Measurements from ENCODE around the gene SYT17. TPM values are rescaled to one million over a fixed set of nuclear protein-coding genes. Genes with fewer than 3 reads are reported as not detected.

The SYT17 gene
- total and polyA plus RNA-seq, 2 experiments from 2014 or later = 6.7 to 6.9 TPM

DNA sequence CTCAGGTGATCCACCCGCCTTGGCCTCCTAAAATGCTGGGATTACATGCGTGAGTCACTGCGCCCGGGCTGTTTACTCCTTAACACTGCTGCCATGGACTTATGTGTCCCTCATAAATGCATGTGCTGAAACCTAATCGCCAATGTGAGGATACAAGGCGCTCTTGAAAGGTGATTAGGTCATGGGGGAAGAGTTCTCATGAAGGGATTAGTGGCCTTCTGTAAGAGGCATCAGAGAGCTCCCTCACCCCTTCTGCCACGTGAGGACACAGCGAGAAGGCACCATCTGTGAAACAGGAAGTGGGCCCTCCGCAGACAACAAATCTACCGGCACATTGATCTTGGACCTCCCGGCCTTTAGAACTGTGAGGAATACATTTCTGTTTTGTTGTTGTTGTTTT, 35.1 kb upstream of the SYT17 start:
- Histone ChIP-seq H3K36me3 (replicated peaks; ENCODE audit: insufficient read depth, low read depth) (no peaks in the 10 kb centered on the region), H3K9me3 (ENCODE audit: low read depth) (no peaks in the 10 kb centered on the region), H3K4me2 (no peak overlapping the region), H3K27ac (no peak overlapping the region), H3K9me2 (replicated peaks; ENCODE audit: insufficient read depth) (no peaks in the 10 kb centered on the region), H3K4me1 (ENCODE audit: insufficient read depth) (peaks cover 39% of the 10 kb centered on the region), H4K20me1 (ENCODE audit: insufficient read depth, poor library complexity, severe bottlenecking) (no peaks in the 10 kb centered on the region), H2AFZ (no peak overlapping the region), H3K79me2 (no peaks in the 10 kb centered on the region), H3K4me3 (no peak overlapping the region), H3K27me3 (no peaks in the 10 kb centered on the region)
- no peak for TF ChIP-seq EZH2 (IDR thresholded peaks at IDR 0.05; ENCODE audit: borderline replicate concordance)
- no peak for TF ChIP-seq EZH2phosphoT487 (IDR thresholded peaks at IDR 0.05; ENCODE audit: low read depth, severe bottlenecking, unreplicated experiment)
- TF ChIP-seq, protein P1, sequence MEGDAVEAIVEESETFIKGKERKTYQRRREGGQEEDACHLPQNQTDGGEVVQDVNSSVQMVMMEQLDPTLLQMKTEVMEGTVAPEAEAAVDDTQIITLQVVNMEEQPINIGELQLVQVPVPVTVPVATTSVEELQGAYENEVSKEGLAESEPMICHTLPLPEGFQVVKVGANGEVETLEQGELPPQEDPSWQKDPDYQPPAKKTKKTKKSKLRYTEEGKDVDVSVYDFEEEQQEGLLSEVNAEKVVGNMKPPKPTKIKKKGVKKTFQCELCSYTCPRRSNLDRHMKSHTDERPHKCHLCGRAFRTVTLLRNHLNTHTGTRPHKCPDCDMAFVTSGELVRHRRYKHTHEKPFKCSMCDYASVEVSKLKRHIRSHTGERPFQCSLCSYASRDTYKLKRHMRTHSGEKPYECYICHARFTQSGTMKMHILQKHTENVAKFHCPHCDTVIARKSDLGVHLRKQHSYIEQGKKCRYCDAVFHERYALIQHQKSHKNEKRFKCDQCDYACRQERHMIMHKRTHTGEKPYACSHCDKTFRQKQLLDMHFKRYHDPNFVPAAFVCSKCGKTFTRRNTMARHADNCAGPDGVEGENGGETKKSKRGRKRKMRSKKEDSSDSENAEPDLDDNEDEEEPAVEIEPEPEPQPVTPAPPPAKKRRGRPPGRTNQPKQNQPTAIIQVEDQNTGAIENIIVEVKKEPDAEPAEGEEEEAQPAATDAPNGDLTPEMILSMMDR (IDR thresholded peaks at IDR 0.05; ENCODE audit: poor library complexity) = no peak
- DNase-seq (ENCODE audit: low spot score) = no peak
- WGBS (ENCODE audit: low lambda C conversion rate, missing lambda C conversion rate) = 89% methylated on average over 11 of the region's 11 CpGs

DNA sequence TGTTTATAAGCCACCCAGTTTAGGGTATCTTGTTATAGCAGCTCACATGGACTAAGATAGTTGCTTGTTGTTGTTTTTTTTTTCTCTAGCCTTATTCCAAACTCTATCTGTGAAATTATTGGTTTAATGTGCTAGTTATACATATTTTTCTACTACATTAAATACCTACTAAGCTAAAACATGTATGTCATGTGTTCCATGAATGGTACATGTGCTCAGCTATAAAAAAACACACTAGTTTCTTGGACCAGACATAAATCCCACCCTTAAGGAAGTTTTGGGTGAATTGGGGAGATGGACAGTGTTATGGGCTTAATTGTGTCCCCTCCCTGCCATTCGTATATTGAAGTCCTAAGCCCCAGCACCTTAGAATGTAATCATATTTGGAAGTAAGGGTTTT, 34.4 kb upstream of the SYT17 start:
- H3K36me3 ChIP-seq (replicated peaks; ENCODE audit: insufficient read depth, low read depth) = no peaks in the 10 kb centered on the region
- H3K9me2 ChIP-seq (replicated peaks; ENCODE audit: insufficient read depth) = no peaks in the 10 kb centered on the region
- H2AFZ ChIP-seq = no peak overlapping the region
- H3K4me2 ChIP-seq = no peak overlapping the region
- no peaks in the 10 kb centered on the region for H3K79me2 ChIP-seq
- no peak for DNase-seq (ENCODE audit: low spot score)
- H4K20me1 ChIP-seq (ENCODE audit: insufficient read depth, poor library complexity, severe bottlenecking) = no peaks in the 10 kb centered on the region
- H3K9me3 ChIP-seq (ENCODE audit: low read depth) = no peaks in the 10 kb centered on the region
- no peaks in the 10 kb centered on the region for H3K27me3 ChIP-seq
- 74% methylated on average over 1 of the region's 1 CpG for WGBS (ENCODE audit: low lambda C conversion rate, missing lambda C conversion rate)
- no peak for TF ChIP-seq EZH2 (IDR thresholded peaks at IDR 0.05; ENCODE audit: borderline replicate concordance)
- TF ChIP-seq, protein P1 (IDR thresholded peaks at IDR 0.05; ENCODE audit: poor library complexity) = no peak
- TF ChIP-seq EZH2phosphoT487 (IDR thresholded peaks at IDR 0.05; ENCODE audit: low read depth, severe bottlenecking, unreplicated experiment) = no peak
- no peak overlapping the region for H3K4me3 ChIP-seq
- no peak overlapping the region for H3K27ac ChIP-seq
- H3K4me1 ChIP-seq (ENCODE audit: insufficient read depth) = peaks cover 39% of the 10 kb centered on the region

DNA sequence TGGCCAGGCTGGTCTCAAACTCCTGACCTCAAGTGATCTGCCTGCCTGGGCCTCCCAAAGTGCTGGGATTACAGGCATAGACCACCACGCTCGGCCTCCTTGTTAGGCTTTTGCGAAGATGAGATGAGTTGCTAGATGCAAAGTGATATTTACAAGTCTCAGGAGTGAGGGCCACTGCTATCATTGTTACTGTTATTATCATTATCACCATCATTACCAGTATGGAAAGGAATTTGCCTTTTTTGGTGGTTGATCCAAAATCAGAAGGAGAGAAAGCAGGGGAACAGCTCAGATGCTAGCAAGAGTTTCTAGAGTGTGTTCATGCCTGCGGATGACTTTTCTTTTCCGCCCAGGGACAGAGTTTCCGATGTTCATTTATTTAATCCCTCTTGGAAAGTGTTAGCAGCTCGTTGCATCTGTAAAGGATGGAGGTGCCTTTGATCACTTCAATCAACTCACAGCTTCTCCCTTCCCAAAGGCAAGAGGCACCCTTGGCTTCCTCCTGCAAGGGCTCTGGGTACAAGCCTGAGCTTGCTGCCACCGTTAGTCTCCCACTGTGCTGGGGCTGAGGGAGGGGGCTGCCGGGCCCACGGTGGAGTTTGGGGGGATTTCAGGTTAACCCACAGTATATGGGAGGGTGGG, 32.7 kb upstream of the SYT17 start:
- no peaks in the 10 kb centered on the region for H3K36me3 ChIP-seq (replicated peaks; ENCODE audit: insufficient read depth, low read depth)
- no peaks in the 10 kb centered on the region for H3K9me3 ChIP-seq (ENCODE audit: low read depth)
- DNase-seq (ENCODE audit: low spot score) = no peak
- whole genome bisulfite sequencing (ENCODE audit: low lambda C conversion rate, missing lambda C conversion rate) = 62% methylated on average over 10 of the region's 10 CpGs
- no peak overlapping the region for H3K4me3 ChIP-seq
- no peak overlapping the region for H2AFZ ChIP-seq
- no peaks in the 10 kb centered on the region for H3K9me2 ChIP-seq (replicated peaks; ENCODE audit: insufficient read depth)
- peak overlapping the region; percentile 87 for H3K27ac ChIP-seq
- peaks cover 52% of the 10 kb centered on the region for H3K4me1 ChIP-seq (ENCODE audit: insufficient read depth)
- TF ChIP-seq, protein P1 (IDR thresholded peaks at IDR 0.05; ENCODE audit: poor library complexity) = no peak
- no peak for TF ChIP-seq EZH2phosphoT487 (IDR thresholded peaks at IDR 0.05; ENCODE audit: low read depth, severe bottlenecking, unreplicated experiment)
- H4K20me1 ChIP-seq (ENCODE audit: insufficient read depth, poor library complexity, severe bottlenecking) = no peaks in the 10 kb centered on the region
- H3K79me2 ChIP-seq = no peaks in the 10 kb centered on the region
- H3K27me3 ChIP-seq = no peaks in the 10 kb centered on the region
- H3K4me2 ChIP-seq = no peak overlapping the region

Data from hepatocyte (in vitro differentiated cells).